Measurements from ENCODE around the gene YWHAQ. TPM values are rescaled to one million over a fixed set of nuclear protein-coding genes. Genes with fewer than 3 reads are reported as not detected.

Gene YWHAQ
- total and polyA plus RNA-seq, 2 of the 4 experiments (the other 2 are of a cell fraction): 196 to 255 TPM

- no peak overlapping the region for H2AK9ac ChIP-seq (replicated peaks; ENCODE audit: low read depth, low read length, poor library complexity)
- in situ Hi-C loops (cut with MboI; ENCODE audit: low sequenced_read_pairs): no loop called here
Observed at GRCh38 chr2:9539531-9539930, 91.3 kb downstream of the YWHAQ start.

More at GRCh38 chr2:9539531-9539930, 91.3 kb downstream of the YWHAQ start:
- H2AFZ ChIP-seq (replicated peaks; ENCODE audit: low read length, poor library complexity): no peak overlapping the region
- H4K8ac ChIP-seq (ENCODE audit: low read depth in 2 of 2, low read length in 2 of 2): no peak overlapping the region
- intact Hi-C loops (cut with micrococcal nuclease) (no loop called here), dilution Hi-C loops (cut with HindIII; ENCODE audit: low sequenced_read_pairs, unreplicated experiment) (no loop called here)
- H2AK5ac ChIP-seq (ENCODE audit: low read depth, low read length): no peak overlapping the region
- no peak overlapping the region for H3K4me3 ChIP-seq (ENCODE audit: insufficient read depth, low read depth, low read length)
- H3K36me3 ChIP-seq (ENCODE audit: control insufficient read depth, insufficient read depth, low read length): peaks cover 4% of the 10 kb centered on the region
- H3K27me3 ChIP-seq (ENCODE audit: control insufficient read depth, insufficient read depth, low read length): no peaks in the 10 kb centered on the region
- BruUV-seq (replicated peaks): no TSS peak
- H3K9me1 ChIP-seq (ENCODE audit: insufficient read depth, low read length): no peaks in the 10 kb centered on the region
- H3K56ac ChIP-seq (ENCODE audit: extremely low read depth, insufficient read depth, low read length): no peak overlapping the region
- H2BK120ac ChIP-seq (ENCODE audit: low read depth, low read length): no peak overlapping the region
- peaks cover 8 to 30% of the 10 kb centered on the region in 2 experiments for H3K79me1 ChIP-seq (ENCODE audit: low read depth in 1 of 2, low read length in 2 of 2)
- H3K4ac ChIP-seq (ENCODE audit: low read depth, low read length): no peak overlapping the region
- no peak overlapping the region for H3K18ac ChIP-seq (ENCODE audit: low read depth, low read length)
- H3K27ac ChIP-seq (ENCODE audit: insufficient read depth, low read length): no peak overlapping the region
- H3K23ac ChIP-seq (ENCODE audit: low read depth, low read length): no peak overlapping the region
- H3K9ac ChIP-seq (ENCODE audit: low read depth, low read length): no peak overlapping the region
- H4K20me1 ChIP-seq (ENCODE audit: insufficient read depth, low read length): peaks cover 7% of the 10 kb centered on the region; the same call in 1 of the 2 replicates
- no peak overlapping the region for H2BK5ac ChIP-seq (ENCODE audit: low read depth, low read length, poor library complexity, severe bottlenecking)
- no peak overlapping the region for H2BK20ac ChIP-seq (ENCODE audit: low read depth, low read length)
- no CpG with 5 or more reads among the region's 5 CpGs for WGBS, 2 experiments (ENCODE audit: extremely low coverage in 2 of 2, insufficient read length in 1 of 2)
- no peak overlapping the region for H2BK15ac ChIP-seq (ENCODE audit: low read depth, low read length)
- CTCF ChIA-PET: interaction anchor here (1.3 kb wide), 1 partner anchor 9 kb away, joined by 3 read pairs; no protein-coding TSS in a partner anchor
- no peak overlapping the region for H4K5ac ChIP-seq (ENCODE audit: low read depth, low read length)
- ATAC-seq (ENCODE audit: low read depth) (no peak), DNase-seq (peak; percentile 58)
- no peak overlapping the region for H3K4me2 ChIP-seq (ENCODE audit: low read depth, low read length)
- H3K14ac ChIP-seq (replicated peaks; ENCODE audit: low read depth, low read length): no peak overlapping the region
- H3K4me1 ChIP-seq (ENCODE audit: control insufficient read depth, insufficient read depth, low read length): peaks cover 2% of the 10 kb centered on the region; the same call in 1 of the 2 replicates
- no peaks in the 10 kb centered on the region for H3K9me3 ChIP-seq (ENCODE audit: control insufficient read depth, insufficient read depth, low read length)
- POLR2A ChIA-PET (ENCODE audit: unreplicated experiment): no interaction called here
- TF ChIP-seq NFE2L2 (IDR thresholded peaks at IDR 0.05; ENCODE audit: low read depth, low read length) (no peak), CEBPB (IDR thresholded peaks at IDR 0.05; ENCODE audit: low read depth, low read length) (peak; percentile 87)
- no peak overlapping the region for H4K91ac ChIP-seq (ENCODE audit: insufficient read depth, low read depth, low read length)
